HG03432 (cell line): Measurements from ENCODE around the gene MAD1L1.
"Not testable (repeated sequence)": the region's sequence is repeated elsewhere in the genome, so short reads cannot be mapped to it uniquely, and the experiment has no call there.

ENCODE experiments used
- ATAC-seq: cut with Tn5 transposase; IDR thresholded peaks from one replicate; pipeline ENCODE4 v1.9.1; 2021; ENCODE audit warnings: mild to moderate bottlenecking, moderate library complexity; ENCODE audit not compliant: unreplicated experiment

The MAD1L1 gene

GRCh38 chr7:1936531-1937251 lies 296.1 kb downstream of the MAD1L1 start:
- no peak for ATAC-seq

- ATAC-seq: no peak
Measured at GRCh38 chr7:1936006-1936310, 296.8 kb downstream of the MAD1L1 start.

- no peak for ATAC-seq
Measured at GRCh38 chr7:1935176-1936005, 297.4 kb downstream of the MAD1L1 start.

GRCh38 chr7:1934756-1935155 lies 298.0 kb downstream of the MAD1L1 start:
- ATAC-seq: no peak

GRCh38 chr7:1934017-1934416 lies 298.7 kb downstream of the MAD1L1 start:
- ATAC-seq: no peak

- ATAC-seq: no peak
Measured at GRCh38 chr7:1933066-1933750, 299.5 kb downstream of the MAD1L1 start.

- no peak for ATAC-seq
Measured at GRCh38 chr7:1931951-1932270, 300.8 kb downstream of the MAD1L1 start.

GRCh38 chr7:1931256-1931950 lies 301.3 kb downstream of the MAD1L1 start:
- ATAC-seq: no peak

- ATAC-seq: no peak
Measured at GRCh38 chr7:1930381-1931065, 302.2 kb downstream of the MAD1L1 start.

- ATAC-seq: not testable (repeated sequence)
Measured at GRCh38 chr7:1929349-1929925, 303.3 kb downstream of the MAD1L1 start.

GRCh38 chr7:1928645-1929348 lies 303.9 kb downstream of the MAD1L1 start:
- ATAC-seq: no peak

GRCh38 chr7:1927937-1928644 lies 304.7 kb downstream of the MAD1L1 start:
- no peak for ATAC-seq

GRCh38 chr7:1926908-1927306 lies 305.8 kb downstream of the MAD1L1 start:
- ATAC-seq: no peak

GRCh38 chr7:1925973-1926907 lies 306.5 kb downstream of the MAD1L1 start:
- ATAC-seq: no peak

GRCh38 chr7:1925349-1925748 lies 307.4 kb downstream of the MAD1L1 start:
- no peak for ATAC-seq

GRCh38 chr7:1924258-1924817 lies 308.4 kb downstream of the MAD1L1 start:
- ATAC-seq: no peak

GRCh38 chr7:1923409-1924257 lies 309.1 kb downstream of the MAD1L1 start:
- no peak for ATAC-seq
